A673 (cell line): ENCODE measurements around the gene DCAF8. TPM values are rescaled to one million over a fixed set of nuclear protein-coding genes. Genes with fewer than 3 reads are reported as not detected.

ENCODE experiments used
- BruUV-seq: library from RNA; stranded (reverse); fragments of 400-500 nt; replicated peaks from 2 replicates; lab custom pipeline; 2021; lab: Mats Ljungman, UMichigan
- CTCF ChIA-PET: fragments of 300-600 bp; sonication (Branson Sonifier 250); formaldehyde crosslinking; loops from one replicate; lab custom pipeline; 2022; ENCODE audit warnings: antibody characterized with exemption; lab: Charles Lee
- POLR2A ChIA-PET: fragments of 300-600 bp; sonication (Branson Sonifier 250); formaldehyde crosslinking; loops from one replicate; lab custom pipeline; 2022; ENCODE audit warnings: antibody characterized with exemption; ENCODE audit not compliant: low non-redundant PET; lab: Charles Lee
- DNase-seq: peaks from one replicate; pipeline ENCODE4 v3.0.0-alpha.2; 2015; ENCODE audit warnings: low spot score
- H3K27ac ChIP-seq: fragments of 200-600 bp; sonication (generic); 2 replicates; pipeline ENCODE4 v1.5.1; 2016; ENCODE audit warnings: mixed run types, low read depth, mild to moderate bottlenecking, mixed read lengths, antibody characterized with exemption, low read length; ENCODE audit not compliant: poor library complexity, severe bottlenecking
- H3K27me3 ChIP-seq: fragments of 200-600 bp; sonication (generic); replicated peaks from 2 replicates; pipeline ENCODE4 v1.6.1; 2017; ENCODE audit warnings: mixed run types, low read depth, mild to moderate bottlenecking, mixed read lengths, antibody characterized with exemption, low read length; ENCODE audit not compliant: insufficient read depth, poor library complexity
- H3K36me3 ChIP-seq: fragments of 200-600 bp; sonication (generic); 2 replicates; pipeline ENCODE4 v1.6.1; 2016; ENCODE audit warnings: mixed run types, mild to moderate bottlenecking, mixed read lengths, antibody characterized with exemption, low read length; ENCODE audit not compliant: insufficient read depth, poor library complexity, severe bottlenecking
- H3K4me1 ChIP-seq: fragments of 200-600 bp; sonication (generic); 2 replicates; pipeline ENCODE4 v1.6.1; 2017; ENCODE audit warnings: mixed run types, mild to moderate bottlenecking, mixed read lengths, antibody characterized with exemption, low read length; ENCODE audit not compliant: insufficient read depth, poor library complexity, severe bottlenecking
- H3K4me3 ChIP-seq: fragments of 200-600 bp; sonication (generic); 2 replicates; pipeline ENCODE4 v1.5.1; 2016; ENCODE audit warnings: low read depth, mixed run types, mild to moderate bottlenecking, mixed read lengths, low read length; ENCODE audit not compliant: poor library complexity, severe bottlenecking
- H3K9me3 ChIP-seq: fragments of 200-600 bp; sonication (generic); 2 replicates; pipeline ENCODE4 v1.6.1; 2016; ENCODE audit warnings: mixed run types, low read depth, mild to moderate bottlenecking, mixed read lengths, antibody characterized with exemption, low read length; ENCODE audit not compliant: poor library complexity, severe bottlenecking
- CTCF ChIP-seq: fragments of 300-800, 200-600 bp; sonication (generic); conservative IDR thresholded peaks from 2 replicates; pipeline ENCODE4 v1.5.1; 2017; ENCODE audit warnings: low read depth, mild to moderate bottlenecking, antibody characterized with exemption, low read length, moderate library complexity, mixed read lengths
- EZH2 ChIP-seq: fragments of 200-600 bp; sonication (generic); IDR thresholded peaks from 2 replicates; pipeline ENCODE4 v1.6.1; 2017; ENCODE audit warnings: borderline replicate concordance, low read depth, mild to moderate bottlenecking, mixed read lengths, antibody characterized with exemption, low read length; ENCODE audit not compliant: poor library complexity, severe bottlenecking
- intact Hi-C: fragments of 100-400 bp; cut with micrococcal nuclease; formaldehyde crosslinking; loops from one replicate; pipeline ENCODE4 v1.10.0; 2022; ENCODE audit not compliant: unreplicated experiment
- total RNA-seq: library from RNA; stranded (reverse); gene quantifications from 2 replicates; pipeline ENCODE4 v1.2.3, GENCODE V29; 2021

The DCAF8 gene
- total RNA-seq, 1 experiment from 2014 or later: 108 TPM

DNA sequence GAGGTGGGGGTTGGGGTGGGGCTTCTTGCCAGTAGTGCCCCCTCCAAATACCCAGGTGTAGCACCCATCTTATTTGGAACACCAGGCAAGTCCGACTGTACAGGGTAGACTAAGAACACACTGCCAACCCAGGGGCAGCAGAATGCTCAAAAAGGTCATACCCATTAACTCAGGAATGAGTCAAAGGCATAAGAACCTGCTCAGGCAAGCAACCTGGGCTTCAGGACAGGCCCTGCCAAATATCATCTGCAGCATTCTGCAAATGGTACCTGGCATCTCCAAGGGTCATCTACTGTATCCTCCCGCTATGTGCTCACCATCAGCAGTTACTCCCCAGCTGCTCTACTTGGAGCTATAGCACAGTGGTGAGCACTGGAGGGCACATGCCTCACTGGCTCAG lies 37.7 kb downstream of the DCAF8 start:
- Histone ChIP-seq H3K27me3 (no peaks in the 10 kb centered on the region), H3K36me3 (peaks cover 84% of the 10 kb centered on the region), H3K4me1 (no peaks in the 10 kb centered on the region), H3K27ac (no peak overlapping the region), H3K9me3 (no peaks in the 10 kb centered on the region), H3K4me3 (no peak overlapping the region)
- BruUV-seq: no TSS peak
- CTCF ChIA-PET: no interaction called here
- POLR2A ChIA-PET: no interaction called here
- intact Hi-C loops: no loop called here
- TF ChIP-seq EZH2 (no peak), CTCF (no peak)
- no peak for DNase-seq

GRCh38 chr1:160222546-160222945 lies 39.8 kb downstream of the DCAF8 start:
- ChIA-PET CTCF (no interaction called here), POLR2A (no interaction called here)
- intact Hi-C loops: no loop called here
- BruUV-seq: no TSS peak
- Histone ChIP-seq H3K36me3 (peaks cover 89% of the 10 kb centered on the region), H3K9me3 (no peaks in the 10 kb centered on the region), H3K27me3 (no peaks in the 10 kb centered on the region), H3K27ac (no peak overlapping the region), H3K4me3 (no peak overlapping the region), H3K4me1 (no peaks in the 10 kb centered on the region)
- DNase-seq: no peak
- TF ChIP-seq CTCF: no peak
- TF ChIP-seq EZH2: no peak

GRCh38 chr1:160221089-160221488 lies 41.3 kb downstream of the DCAF8 start:
- Histone ChIP-seq H3K36me3 (peaks cover 93% of the 10 kb centered on the region), H3K9me3 (no peaks in the 10 kb centered on the region), H3K27ac (no peak overlapping the region), H3K27me3 (no peaks in the 10 kb centered on the region), H3K4me1 (no peaks in the 10 kb centered on the region), H3K4me3 (no peak overlapping the region)
- no peak for DNase-seq
- TF ChIP-seq EZH2 (no peak), CTCF (no peak)
- CTCF ChIA-PET: no interaction called here
- intact Hi-C loops: no loop called here
- BruUV-seq: no TSS peak
- POLR2A ChIA-PET: no interaction called here
